Smooth muscle cell (in vitro differentiated cells): ENCODE data around the gene PLXNA2. TPM values are rescaled to one million over a fixed set of nuclear protein-coding genes. Genes with fewer than 3 reads are reported as not detected.
A peak's percentile ranks its signal among the peaks of the same experiment; 100 is the strongest.

ENCODE experiments used
- DNase-seq: peaks from one replicate; lab custom pipeline; 2025; ENCODE audit not compliant: unreplicated experiment; lab: John Stamatoyannopoulos, UW
- H2AFZ ChIP-seq: fragments of 200-600 bp; sonication (generic); 2 replicates; pipeline ENCODE4 v1.6.0; 2016; ENCODE audit warnings: antibody characterized with exemption, low read depth, mild to moderate bottlenecking
- H3F3A ChIP-seq: fragments of 200-600 bp; sonication (generic); 2 replicates; pipeline ENCODE4 v1.6.0; 2017; ENCODE audit warnings: antibody characterized with exemption, low read depth
- H3K27ac ChIP-seq: fragments of 200-600 bp; sonication (generic); 2 replicates; pipeline ENCODE4 v1.5.1; 2016; ENCODE audit warnings: low read depth, mild to moderate bottlenecking
- H3K27me3 ChIP-seq: fragments of 200-600 bp; sonication (generic); 2 replicates; pipeline ENCODE4 v1.6.1; 2016; ENCODE audit warnings: low read depth, mild to moderate bottlenecking
- H3K36me3 ChIP-seq: fragments of 200-600 bp; sonication (generic); 2 replicates; pipeline ENCODE4 v1.5.1; 2016; ENCODE audit warnings: low read depth
- H3K4me1 ChIP-seq: fragments of 200-600 bp; sonication (generic); 2 replicates; pipeline ENCODE4 v1.5.1; 2016; ENCODE audit warnings: low read depth
- H3K4me2 ChIP-seq: fragments of 200-600 bp; sonication (generic); 2 replicates; pipeline ENCODE4 v1.6.0; 2016; ENCODE audit warnings: mild to moderate bottlenecking
- H3K4me3 ChIP-seq: fragments of 200-600 bp; sonication (generic); 2 replicates; pipeline ENCODE4 v1.5.1; 2016; ENCODE audit warnings: mild to moderate bottlenecking
- H3K79me2 ChIP-seq: fragments of 200-600 bp; sonication (generic); 2 replicates; pipeline ENCODE4 v1.6.0; 2016; ENCODE audit warnings: low read depth, mild to moderate bottlenecking
- H3K9ac ChIP-seq: fragments of 200-600 bp; sonication (generic); 2 replicates; pipeline ENCODE4 v1.6.0; 2016; ENCODE audit warnings: low read depth
- H3K9me3 ChIP-seq: fragments of 200-600 bp; sonication (generic); replicated peaks from 2 replicates; pipeline ENCODE4 v1.5.1; 2016; ENCODE audit warnings: low read depth
- H4K20me1 ChIP-seq: fragments of 200-600 bp; sonication (generic); 2 replicates; pipeline ENCODE4 v1.6.0; 2016; ENCODE audit warnings: low read depth
- CTCF ChIP-seq: fragments of 200-600 bp; sonication (generic); IDR thresholded peaks from 2 replicates; pipeline ENCODE4 v1.5.1; 2017; ENCODE audit warnings: borderline replicate concordance, mild to moderate bottlenecking, antibody characterized with exemption; ENCODE audit not compliant: insufficient read depth, poor library complexity, severe bottlenecking
- WGBS: methylation state at CpG from one replicate; pipeline ENCODE4 v1.1.7; 2016; ENCODE audit warnings: low lambda C conversion rate; 5-methylcytosine and 5-hydroxymethylcytosine counted together
- polyA plus RNA-seq: library from polyadenylated mRNA; unstranded; fragments of >200 nt; fragmentation: Nextera tagmentation; extraction: Ambion mirVana; gene quantifications from 2 replicates; pipeline ENCODE4 v1.2.1, GENCODE V29; 2016
- total RNA-seq: library from RNA; depleted of rRNA; stranded (reverse); fragments of >200 nt; gene quantifications from 2 replicates; pipeline ENCODE4 v1.2.3, GENCODE V29; 2014

Gene PLXNA2
- total and polyA plus RNA-seq, 2 experiments from 2014 or later: 8.2 to 8.7 TPM

GRCh38 chr1:208183977-208184911 is 59.9 kb downstream of the PLXNA2 start:
- H3K36me3 ChIP-seq: no peaks in the 10 kb centered on the region
- 56% methylated on average over 8 of the region's 8 CpGs for WGBS
- no peaks in the 10 kb centered on the region for H4K20me1 ChIP-seq
- H3K4me3 ChIP-seq: no peak overlapping the region
- no peaks in the 10 kb centered on the region for H3K79me2 ChIP-seq
- peaks cover 35% of the 10 kb centered on the region for H3K4me1 ChIP-seq
- no peak for DNase-seq
- H3K27ac ChIP-seq: peak overlapping the region; percentile 73
- no peaks in the 10 kb centered on the region for H3K9me3 ChIP-seq
- H3K4me2 ChIP-seq: peak overlapping the region; percentile 78
- H3F3A ChIP-seq: no peaks in the 10 kb centered on the region
- no peak overlapping the region for H3K9ac ChIP-seq
- no peak for TF ChIP-seq CTCF
- no peaks in the 10 kb centered on the region for H3K27me3 ChIP-seq
- no peak overlapping the region for H2AFZ ChIP-seq

- Histone ChIP-seq H3K4me2 (no peak overlapping the region), H4K20me1 (no peaks in the 10 kb centered on the region), H3K4me1 (peaks cover 30% of the 10 kb centered on the region), H2AFZ (no peak overlapping the region), H3K4me3 (no peak overlapping the region), H3K9me3 (no peaks in the 10 kb centered on the region), H3F3A (no peaks in the 10 kb centered on the region), H3K36me3 (no peaks in the 10 kb centered on the region), H3K27me3 (no peaks in the 10 kb centered on the region), H3K9ac (no peak overlapping the region), H3K79me2 (no peaks in the 10 kb centered on the region), H3K27ac (no peak overlapping the region)
- no peak for TF ChIP-seq CTCF
- no peak for DNase-seq
- 76% methylated on average over 7 of the region's 10 CpGs for WGBS
Observed at GRCh38 chr1:208182880-208183645, 61.1 kb downstream of the PLXNA2 start.

- no peaks in the 10 kb centered on the region for H3K36me3 ChIP-seq
- H3K4me3 ChIP-seq: no peak overlapping the region
- no peak overlapping the region for H3K27ac ChIP-seq
- H3K4me2 ChIP-seq: no peak overlapping the region
- no peaks in the 10 kb centered on the region for H3K27me3 ChIP-seq
- H4K20me1 ChIP-seq: no peaks in the 10 kb centered on the region
- H3K9me3 ChIP-seq: no peaks in the 10 kb centered on the region
- H3K4me1 ChIP-seq: peaks cover 36% of the 10 kb centered on the region
- H3F3A ChIP-seq: no peaks in the 10 kb centered on the region
- H3K9ac ChIP-seq: no peak overlapping the region
- 94% methylated on average over 4 of the region's 4 CpGs for WGBS
- TF ChIP-seq CTCF: no peak
- no peaks in the 10 kb centered on the region for H3K79me2 ChIP-seq
- no peak overlapping the region for H2AFZ ChIP-seq
- no peak for DNase-seq
Observed at GRCh38 chr1:208181364-208181763, 62.8 kb downstream of the PLXNA2 start.
